Neural cell (in vitro differentiated cells): ENCODE measurements around the gene IKBKG.

Source experiments
- CTCF ChIP-seq: fragments of 450-650 bp; IDR thresholded peaks from 2 replicates; pipeline ENCODE4 v1.5.1; 2014; ENCODE audit warnings: antibody characterized with exemption, mild to moderate bottlenecking, moderate library complexity; ENCODE audit not compliant: poor library complexity, severe bottlenecking
- EP300 ChIP-seq: fragments of 450-650 bp; conservative IDR thresholded peaks from 2 replicates; pipeline ENCODE4 v1.6.1; 2014; ENCODE audit warnings: antibody characterized with exemption, mild to moderate bottlenecking, moderate library complexity; ENCODE audit not compliant: poor library complexity, severe bottlenecking
- EZH2 ChIP-seq: fragments of 200-600, 300-800 bp; shearing (Covaris generic), sonication (generic); IDR thresholded peaks from 2 replicates; pipeline ENCODE4 v1.6.1; 2014; ENCODE audit warnings: antibody characterized with exemption, low read length, borderline replicate concordance, mild to moderate bottlenecking; ENCODE audit not compliant: insufficient read depth, poor library complexity, severe bottlenecking
- POLR2AphosphoS5 ChIP-seq: IDR thresholded peaks from 2 replicates; pipeline ENCODE4 v1.6.1; 2012
- TF ChIP-seq, protein P1 (sequence below): IDR thresholded peaks from 2 replicates; pipeline ENCODE4 v1.6.1; 2012; ENCODE audit warnings: borderline replicate concordance

DNA sequence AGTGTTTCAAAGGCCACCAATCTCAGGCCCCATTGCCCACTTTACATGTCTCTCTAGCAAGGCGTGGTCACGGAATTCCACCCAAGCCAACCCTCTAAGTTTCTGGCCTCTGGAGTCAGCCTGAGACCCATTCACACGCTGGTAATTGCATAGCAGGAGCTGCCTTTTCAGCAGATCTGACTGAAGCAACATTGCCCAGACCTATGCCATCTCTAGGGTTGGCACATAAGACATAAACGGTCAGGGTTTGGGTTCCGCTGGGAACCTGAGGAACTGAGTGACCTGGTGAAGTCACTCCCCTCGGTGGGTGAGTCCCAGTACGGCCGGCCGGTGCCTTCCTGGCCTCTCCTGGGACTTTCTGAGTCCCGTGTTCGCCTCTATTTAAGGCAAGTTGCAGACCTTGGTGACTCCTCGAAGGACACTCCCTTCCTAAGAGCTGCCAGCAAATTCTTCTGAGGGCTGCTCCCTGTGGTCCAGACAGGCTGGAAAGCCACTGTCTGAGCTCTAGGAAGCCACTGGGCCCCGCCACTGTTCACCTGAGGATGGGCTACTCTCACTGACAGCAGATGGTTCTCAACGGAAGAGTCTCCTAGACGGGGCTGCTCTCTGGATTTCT, 53.4 kb downstream of the IKBKG start:
- TF ChIP-seq, protein P1, sequence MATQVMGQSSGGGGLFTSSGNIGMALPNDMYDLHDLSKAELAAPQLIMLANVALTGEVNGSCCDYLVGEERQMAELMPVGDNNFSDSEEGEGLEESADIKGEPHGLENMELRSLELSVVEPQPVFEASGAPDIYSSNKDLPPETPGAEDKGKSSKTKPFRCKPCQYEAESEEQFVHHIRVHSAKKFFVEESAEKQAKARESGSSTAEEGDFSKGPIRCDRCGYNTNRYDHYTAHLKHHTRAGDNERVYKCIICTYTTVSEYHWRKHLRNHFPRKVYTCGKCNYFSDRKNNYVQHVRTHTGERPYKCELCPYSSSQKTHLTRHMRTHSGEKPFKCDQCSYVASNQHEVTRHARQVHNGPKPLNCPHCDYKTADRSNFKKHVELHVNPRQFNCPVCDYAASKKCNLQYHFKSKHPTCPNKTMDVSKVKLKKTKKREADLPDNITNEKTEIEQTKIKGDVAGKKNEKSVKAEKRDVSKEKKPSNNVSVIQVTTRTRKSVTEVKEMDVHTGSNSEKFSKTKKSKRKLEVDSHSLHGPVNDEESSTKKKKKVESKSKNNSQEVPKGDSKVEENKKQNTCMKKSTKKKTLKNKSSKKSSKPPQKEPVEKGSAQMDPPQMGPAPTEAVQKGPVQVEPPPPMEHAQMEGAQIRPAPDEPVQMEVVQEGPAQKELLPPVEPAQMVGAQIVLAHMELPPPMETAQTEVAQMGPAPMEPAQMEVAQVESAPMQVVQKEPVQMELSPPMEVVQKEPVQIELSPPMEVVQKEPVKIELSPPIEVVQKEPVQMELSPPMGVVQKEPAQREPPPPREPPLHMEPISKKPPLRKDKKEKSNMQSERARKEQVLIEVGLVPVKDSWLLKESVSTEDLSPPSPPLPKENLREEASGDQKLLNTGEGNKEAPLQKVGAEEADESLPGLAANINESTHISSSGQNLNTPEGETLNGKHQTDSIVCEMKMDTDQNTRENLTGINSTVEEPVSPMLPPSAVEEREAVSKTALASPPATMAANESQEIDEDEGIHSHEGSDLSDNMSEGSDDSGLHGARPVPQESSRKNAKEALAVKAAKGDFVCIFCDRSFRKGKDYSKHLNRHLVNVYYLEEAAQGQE = no peak
- TF ChIP-seq CTCF = no peak
- no peak for TF ChIP-seq EP300
- no peak for TF ChIP-seq EZH2
- no peak for TF ChIP-seq POLR2AphosphoS5
